H1 (cell line): ENCODE measurements around the gene STARD8. TPM values are rescaled to one million over a fixed set of nuclear protein-coding genes. Genes with fewer than 3 reads are reported as not detected.

Source experiments
- CTCF ChIA-PET: fragments of 300-600 bp; sonication (Branson Sonifier 250); formaldehyde crosslinking; loops from one replicate; lab custom pipeline; 2021; ENCODE audit not compliant: partially characterized antibody; lab: Charles Lee
- POLR2A ChIA-PET: fragments of 300-600 bp; sonication (Branson Sonifier 250); formaldehyde crosslinking; loops from one replicate; lab custom pipeline; 2021; ENCODE audit warnings: inconsistent platforms; ENCODE audit not compliant: partially characterized antibody; lab: Charles Lee
- DNase-seq, 2 experiments: peaks; one replicate each; pipeline versions ENCODE4 v3.0.0 to v3.0.0-alpha.2; 2010 to 2022; ENCODE audit warnings: low spot score in 2 of 2, low read depth in 1 of 2, mixed read lengths in 1 of 2
- FAIRE-seq: peaks from 2 replicates; lab custom pipeline; 2011; peaks lifted over from hg19 to GRCh38; lab: Jason Lieb, UNC
- H2AFZ ChIP-seq: 2 replicates; pipeline ENCODE4 v1.8.1; 2012; ENCODE audit warnings: low read length, inconsistent platforms
- H2AK5ac ChIP-seq: 2 replicates; pipeline ENCODE4 v1.6.1; 2013; ENCODE audit warnings: low read depth, low read length
- H2BK120ac ChIP-seq: replicated peaks from 2 replicates; pipeline ENCODE3; 2013; ENCODE audit warnings: low read depth, low read length, inconsistent platforms
- H2BK12ac ChIP-seq: 2 replicates; pipeline ENCODE4 v1.6.1; 2013; ENCODE audit warnings: low read depth, low read length
- H2BK15ac ChIP-seq: 2 replicates; pipeline ENCODE4 v1.6.1; 2013; ENCODE audit warnings: low read length
- H2BK20ac ChIP-seq: 2 replicates; pipeline ENCODE4 v1.6.1; 2013; ENCODE audit warnings: low read length
- H2BK5ac ChIP-seq: 2 replicates; pipeline ENCODE4 v1.6.1; 2013; ENCODE audit warnings: low read depth, low read length
- H3K14ac ChIP-seq: 2 replicates; pipeline ENCODE4 v1.6.1; 2013; ENCODE audit warnings: inconsistent platforms; ENCODE audit not compliant: insufficient read length
- H3K18ac ChIP-seq: 2 replicates; pipeline ENCODE4 v1.6.1; 2013; ENCODE audit warnings: low read length; ENCODE audit errors: extremely low read depth
- H3K23ac ChIP-seq: 2 replicates; pipeline ENCODE4 v1.6.1; 2013; ENCODE audit warnings: inconsistent platforms; ENCODE audit not compliant: insufficient read length
- H3K23me2 ChIP-seq: 2 replicates; pipeline ENCODE4 v1.6.1; 2013; ENCODE audit warnings: low read depth, low read length
- H3K27ac ChIP-seq: 2 replicates; pipeline ENCODE4 v1.6.1; 2011; ENCODE audit warnings: low read depth, low read length, inconsistent platforms
- H3K27me3 ChIP-seq, 4 experiments: replicated peaks in 1 of 4; 1 replicate in 1 of 4; 2 replicates in 3 of 4; pipeline versions ENCODE4 v1.6.1 to v1.8.1; 2011 to 2013; ENCODE audit warnings: low read length in 3 of 4, mild to moderate bottlenecking in 3 of 4, inconsistent platforms in 2 of 4, mixed read lengths in 2 of 4, moderate library complexity in 1 of 4; ENCODE audit not compliant: control insufficient read depth in 3 of 4, insufficient read depth in 3 of 4; ENCODE audit errors: extremely low read depth in 1 of 4
- H3K36me3 ChIP-seq, 4 experiments: 2 replicates each; pipeline versions ENCODE4 v1.6.1 to v1.8.1; 2011 to 2013; ENCODE audit warnings: mild to moderate bottlenecking in 4 of 4, low read length in 3 of 4, moderate library complexity in 2 of 4, control low read depth in 1 of 4, inconsistent platforms in 1 of 4; ENCODE audit not compliant: insufficient read depth in 4 of 4, control insufficient read depth in 2 of 4
- H3K4ac ChIP-seq: replicated peaks from 2 replicates; pipeline ENCODE3; 2013; ENCODE audit warnings: low read length, low read depth, mixed read lengths, inconsistent platforms; ENCODE audit not compliant: insufficient read length
- H3K4me1 ChIP-seq, 4 experiments: replicated peaks in 1 of 4; 1 replicate in 1 of 4; 2 replicates in 3 of 4; pipeline versions ENCODE4 v1.6.1 to v1.8.1; 2011 to 2013; ENCODE audit warnings: low read length in 3 of 4, inconsistent platforms in 2 of 4, mixed read lengths in 1 of 4; ENCODE audit not compliant: insufficient read depth in 4 of 4, control insufficient read depth in 3 of 4
- H3K4me2 ChIP-seq, 2 experiments: 2 replicates each; pipeline versions ENCODE4 v1.6.1 to v1.8.1; 2011 to 2013; ENCODE audit warnings: low read depth in 2 of 2, low read length in 2 of 2, control low read depth in 1 of 2, inconsistent platforms in 1 of 2, mild to moderate bottlenecking in 1 of 2; ENCODE audit not compliant: insufficient read depth in 1 of 2
- H3K4me3 ChIP-seq, 4 experiments: fragments of 200-600, 300-600 bp in 1 of 4; sonication (generic), shearing (Covaris generic), sonication (Bioruptor Twin) in 1 of 4; 2 replicates each; pipeline versions ENCODE4 v1.5.1 to v1.8.1; 2011 to 2016; ENCODE audit warnings: low read length in 4 of 4, low read depth in 3 of 4, control low read depth in 2 of 4, inconsistent platforms in 2 of 4, mild to moderate bottlenecking in 2 of 4, mixed read lengths in 1 of 4, moderate library complexity in 1 of 4; ENCODE audit not compliant: insufficient read depth in 2 of 4; ENCODE audit errors: extremely low read depth in 1 of 4
- H3K56ac ChIP-seq: replicated peaks from 2 replicates; pipeline ENCODE3; 2013; ENCODE audit warnings: low read depth, mild to moderate bottlenecking, mixed read lengths, low read length, inconsistent platforms; ENCODE audit not compliant: insufficient read length
- H3K79me1 ChIP-seq: 2 replicates; pipeline ENCODE4 v1.6.1; 2013; ENCODE audit warnings: low read depth, low read length, control low read depth
- H3K79me2 ChIP-seq, 2 experiments: 2 replicates each; pipeline versions ENCODE4 v1.6.1 to v1.8.1; 2012 to 2013; ENCODE audit warnings: low read length in 2 of 2, mild to moderate bottlenecking in 2 of 2, inconsistent platforms in 1 of 2; ENCODE audit not compliant: insufficient read depth in 2 of 2, control insufficient read depth in 1 of 2
- H3K9ac ChIP-seq, 4 experiments: replicated peaks in 1 of 4; 1 replicate in 1 of 4; 2 replicates in 3 of 4; pipeline versions ENCODE4 v1.6.1 to v1.8.1; 2011 to 2013; ENCODE audit warnings: low read depth in 3 of 4, low read length in 3 of 4, control low read depth in 2 of 4, mild to moderate bottlenecking in 2 of 4, moderate library complexity in 2 of 4, inconsistent platforms in 1 of 4; ENCODE audit errors: extremely low read depth in 1 of 4
- H3K9me3 ChIP-seq, 2 experiments: 2 replicates each; pipeline versions ENCODE4 v1.6.1 to v1.8.1; 2012 to 2013; ENCODE audit warnings: mild to moderate bottlenecking in 2 of 2, moderate library complexity in 2 of 2, control low read depth in 1 of 2, inconsistent platforms in 1 of 2, low read depth in 1 of 2, low read length in 1 of 2, mixed read lengths in 1 of 2; ENCODE audit not compliant: insufficient read depth in 2 of 2
- H4K20me1 ChIP-seq, 2 experiments: replicated peaks in 1 of 2; 2 replicates each; pipeline versions ENCODE3 to v1.8.1; 2011 to 2013; ENCODE audit warnings: inconsistent platforms in 2 of 2, low read length in 2 of 2, mild to moderate bottlenecking in 1 of 2; ENCODE audit not compliant: insufficient read depth in 2 of 2, control insufficient read depth in 1 of 2
- H4K5ac ChIP-seq: 2 replicates; pipeline ENCODE4 v1.6.1; 2013; ENCODE audit warnings: low read length, low read depth, mixed read lengths, inconsistent platforms; ENCODE audit not compliant: insufficient read length
- H4K8ac ChIP-seq: 2 replicates; pipeline ENCODE4 v1.8.0; 2013; ENCODE audit warnings: mild to moderate bottlenecking, moderate library complexity, low read length, inconsistent platforms; ENCODE audit not compliant: insufficient read depth; ENCODE audit errors: extremely low read depth
- H4K91ac ChIP-seq: replicated peaks from 2 replicates; pipeline ENCODE3; 2013; ENCODE audit warnings: low read length, mixed read lengths, inconsistent platforms; ENCODE audit not compliant: insufficient read length
- ATF3 ChIP-seq: IDR thresholded peaks from 2 replicates; pipeline ENCODE4 v1.6.1; 2011; ENCODE audit warnings: low read depth, mild to moderate bottlenecking, low read length; ENCODE audit not compliant: insufficient read depth
- CBX8 ChIP-seq: fragments of 300-800, 300-1000 bp; sonication (generic); IDR thresholded peaks from 2 replicates; pipeline ENCODE4 v1.7.1; 2016; ENCODE audit warnings: low read depth, low read length, borderline replicate concordance
- CEBPB ChIP-seq: IDR thresholded peaks from 2 replicates; pipeline ENCODE4 v1.6.1; 2012; ENCODE audit warnings: low read depth, low read length
- JUN ChIP-seq: IDR thresholded peaks from 2 replicates; pipeline ENCODE4 v1.6.1; 2011; ENCODE audit warnings: low read depth, mild to moderate bottlenecking, improper control_type of control experiment, low read length
- POLR2A ChIP-seq, 2 experiments: IDR thresholded peaks; 1 replicate in 1 of 2; 2 replicates in 1 of 2; pipeline ENCODE4 v1.6.1; 2011; ENCODE audit warnings: low read depth in 2 of 2, low read length in 2 of 2, mild to moderate bottlenecking in 2 of 2; ENCODE audit errors: control extremely low read depth in 1 of 2
- RNF2 ChIP-seq: fragments of 200-900, 300-1000 bp; sonication (generic); IDR thresholded peaks from 2 replicates; pipeline ENCODE4 v1.7.1; 2016; ENCODE audit warnings: borderline replicate concordance, low read depth, mild to moderate bottlenecking, antibody characterized with exemption, low read length; ENCODE audit not compliant: poor library complexity, severe bottlenecking; ENCODE audit errors: missing control alignments
- YY1 ChIP-seq: IDR thresholded peaks from 2 replicates; pipeline ENCODE4 v1.6.1; 2011; ENCODE audit warnings: low read depth, mild to moderate bottlenecking, low read length
- WGBS, 2 experiments: shearing (Covaris generic) in 1 of 2; methylation state at CpG; one replicate each; pipeline versions ENCODE4 v1.1.6 to v1.1.7; 2013 to 2015; ENCODE audit warnings: low lambda C conversion rate in 2 of 2, mixed read lengths in 2 of 2, inconsistent platforms in 1 of 2, low coverage in 1 of 2, missing lambda C conversion rate in 1 of 2; ENCODE audit not compliant: insufficient replicate concordance in 2 of 2, insufficient coverage in 1 of 2, insufficient read length in 1 of 2; ENCODE audit errors: extremely low coverage in 1 of 2, missing lambda C conversion rate in 1 of 2; 5-methylcytosine and 5-hydroxymethylcytosine counted together
- polyA plus RNA-seq, 7 experiments: library from polyadenylated mRNA; depleted of rRNA in 3 of 7; stranded (reverse) in 5 of 7; unstranded in 2 of 7; fragments of >200 nt in 5 of 7; fragments of 200-250 nt in 2 of 7; gene quantifications; 1 replicate in 5 of 7; 2 replicates in 1 of 7; 4 replicates in 1 of 7; pipeline versions ENCODE4 v1.2.1 to v1.2.3, GENCODE V29; 2011 to 2013; ENCODE audit warnings: missing spikeins in 2 of 7, mixed read lengths in 2 of 7
- total RNA-seq: library from RNA; stranded (reverse); fragmentation: NEBNext Ultra II Directional; extraction: Animal tissue kit (Norgen Biotek cat#: 25700); gene quantifications from 2 replicates; pipeline ENCODE4 v1.2.1, GENCODE V29; 2021

Gene STARD8
- total and polyA plus RNA-seq, 2 of the 8 experiments (the other 6 are each of a cell fraction or from before 2014, with no cell fraction given): 1.8 to 3.8 TPM

GRCh38 chrX:68703846-68704245, 56.4 kb downstream of the STARD8 start:
- POLR2A ChIA-PET: interaction anchor here (1.1 kb wide), 1 partner anchor 17 kb away, joined by 5 read pairs; no protein-coding TSS in a partner anchor
- no peaks in the 10 kb centered on the region for H3K9me3 ChIP-seq
- no peak overlapping the region for H2BK12ac ChIP-seq
- TF ChIP-seq ATF3 (no peak), RNF2 (no peak), CEBPB (no peak), POLR2A (IDR thresholded peaks at IDR 0.05; ENCODE audit: control extremely low read depth in 1 of 2, low read depth in 2 of 2, low read length in 2 of 2) (no peak), YY1 (no peak), JUN (no peak), CBX8 (no peak)
- no peak for FAIRE-seq
- 92% methylated on average over 3 of the region's 3 CpGs; no CpG with 5 or more reads in 1 of the 2 experiments for WGBS, 2 experiments
- no peak overlapping the region for H2AFZ ChIP-seq
- H3K4me1 ChIP-seq: peaks cover 0 to 12% (median 5%) of the 10 kb centered on the region in 4 experiments; a peak in 6 of 7 replicates
- H3K4me3 ChIP-seq: no peak overlapping the region
- no peak overlapping the region for H3K9ac ChIP-seq
- no peak overlapping the region for H4K8ac ChIP-seq
- H3K4ac ChIP-seq: no peak overlapping the region
- no peak for DNase-seq
- H4K91ac ChIP-seq: no peak overlapping the region
- H3K79me1 ChIP-seq: no peaks in the 10 kb centered on the region
- H4K20me1 ChIP-seq: no peaks in the 10 kb centered on the region
- H3K79me2 ChIP-seq: no peaks in the 10 kb centered on the region
- H3K36me3 ChIP-seq: no peaks in the 10 kb centered on the region
- H3K56ac ChIP-seq: no peak overlapping the region
- H4K5ac ChIP-seq: no peak overlapping the region
- H2BK20ac ChIP-seq: no peak overlapping the region
- H3K18ac ChIP-seq: no peak overlapping the region
- H3K4me2 ChIP-seq: no peak overlapping the region
- H2BK5ac ChIP-seq: no peak overlapping the region
- H2BK120ac ChIP-seq: no peak overlapping the region
- H2BK15ac ChIP-seq: no peak overlapping the region
- no peak overlapping the region for H2AK5ac ChIP-seq
- no peak overlapping the region for H3K23ac ChIP-seq
- no peaks in the 10 kb centered on the region for H3K27me3 ChIP-seq
- CTCF ChIA-PET: no interaction called here
- H3K14ac ChIP-seq: no peak overlapping the region
- no peaks in the 10 kb centered on the region for H3K23me2 ChIP-seq
- H3K27ac ChIP-seq: no peak overlapping the region
